Amniotic stem cell (primary cell): ENCODE data around the gene ARL6IP4.
A peak's percentile ranks its signal among the peaks of the same experiment; 100 is the strongest.
"Not testable (repeated sequence)": the region's sequence is repeated elsewhere in the genome, so short reads cannot be mapped to it uniquely, and the experiment has no call there.

ENCODE experiments used
- DNase-seq: peaks from one replicate; lab custom pipeline; 2025; lab: John Stamatoyannopoulos, UW

ARL6IP4 gene

DNA sequence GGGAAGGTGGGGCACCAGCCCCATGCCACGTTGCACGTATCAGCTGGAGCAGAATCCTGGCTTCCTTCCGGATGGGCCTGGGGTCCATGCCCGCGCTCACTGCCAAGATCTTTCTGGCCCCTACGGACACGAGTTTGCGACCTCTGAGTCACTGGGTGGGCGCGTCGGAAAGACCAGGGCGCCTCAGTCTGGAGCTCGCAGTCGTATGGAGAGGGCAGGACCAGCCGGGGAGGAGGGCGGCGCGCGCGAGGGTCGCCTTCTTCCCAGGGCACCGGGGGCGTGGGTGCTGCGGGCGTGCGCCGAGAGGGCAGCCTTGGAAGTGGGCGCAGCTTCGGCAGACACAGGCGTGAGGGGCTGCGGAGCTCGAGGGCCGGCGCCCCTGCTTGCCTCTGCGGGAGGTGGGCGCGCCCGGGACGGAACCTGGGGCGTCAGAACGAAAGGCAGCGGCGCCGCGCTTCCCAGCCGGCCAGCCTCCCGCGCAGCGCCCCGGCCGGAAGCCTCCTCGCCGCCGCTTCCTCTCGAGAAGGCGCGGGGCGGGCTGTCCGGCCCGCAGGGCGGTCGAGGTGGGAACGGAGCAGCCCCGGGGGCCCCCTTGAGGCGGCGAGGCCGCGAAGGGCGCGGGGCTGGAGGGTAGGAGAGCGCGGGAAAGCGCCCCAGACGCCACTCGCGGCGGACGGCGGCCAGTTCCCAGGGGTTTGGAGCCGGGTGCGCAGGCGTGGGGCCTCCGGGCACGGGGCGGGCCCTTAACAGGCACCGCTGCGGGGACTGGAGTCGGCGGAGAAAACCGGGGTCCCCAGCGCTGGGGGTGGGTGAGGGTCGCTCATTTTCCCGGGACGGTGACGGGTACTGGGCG is at the start of gene ARL6IP4:
TSS of gene ARL6IP4 (plus strand) at position 499 of the 853 bp plus-strand sequence. CDS start 459 bp downstream, outside the sequence.
- DNase-seq = peak; percentile 45

DNA sequence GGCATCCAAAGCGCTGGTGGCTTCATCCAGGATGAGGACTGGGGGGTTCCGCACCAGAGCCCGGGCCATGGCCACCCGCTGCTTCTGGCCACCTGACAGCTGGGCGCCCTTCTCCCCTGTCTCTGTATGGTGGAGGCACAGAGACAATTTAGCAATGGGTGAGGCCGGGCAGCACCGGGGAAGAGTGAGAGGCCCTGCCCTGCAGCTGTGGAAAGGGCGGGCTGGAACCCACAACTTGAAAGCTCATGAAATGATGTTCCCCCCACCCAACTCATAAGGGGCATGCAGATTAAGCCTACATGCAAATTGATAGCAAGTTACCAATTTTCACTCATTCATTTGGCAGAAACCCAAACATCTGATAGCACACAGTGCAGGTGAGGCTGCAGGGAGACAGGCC is 48.3 kb upstream of the ARL6IP4 start:
- no peak for DNase-seq

- no peak for DNase-seq
These were observed 45.8 kb upstream of the ARL6IP4 start for GRCh38 chr12:122934722-122935121.

DNA sequence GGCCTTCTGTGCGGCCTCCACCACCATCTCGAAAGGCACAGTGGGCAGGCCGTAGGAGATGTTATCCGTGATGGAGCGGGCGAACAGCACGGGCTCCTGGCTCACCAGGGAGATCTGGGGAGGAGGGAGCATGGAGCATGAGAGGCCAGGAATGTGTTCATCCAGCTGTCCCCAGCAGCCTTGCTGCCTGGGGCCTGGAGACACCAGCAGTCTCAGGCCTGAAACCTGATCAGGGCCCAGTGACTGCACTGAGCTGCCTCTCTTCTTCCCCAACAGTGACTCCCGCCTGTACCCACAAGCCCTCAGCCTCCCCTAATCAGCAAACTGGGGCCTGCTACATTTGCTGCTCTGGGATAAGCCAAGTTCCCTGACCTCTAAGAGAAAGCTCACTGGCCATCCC is 45.2 kb upstream of the ARL6IP4 start:
- DNase-seq = no peak

DNA sequence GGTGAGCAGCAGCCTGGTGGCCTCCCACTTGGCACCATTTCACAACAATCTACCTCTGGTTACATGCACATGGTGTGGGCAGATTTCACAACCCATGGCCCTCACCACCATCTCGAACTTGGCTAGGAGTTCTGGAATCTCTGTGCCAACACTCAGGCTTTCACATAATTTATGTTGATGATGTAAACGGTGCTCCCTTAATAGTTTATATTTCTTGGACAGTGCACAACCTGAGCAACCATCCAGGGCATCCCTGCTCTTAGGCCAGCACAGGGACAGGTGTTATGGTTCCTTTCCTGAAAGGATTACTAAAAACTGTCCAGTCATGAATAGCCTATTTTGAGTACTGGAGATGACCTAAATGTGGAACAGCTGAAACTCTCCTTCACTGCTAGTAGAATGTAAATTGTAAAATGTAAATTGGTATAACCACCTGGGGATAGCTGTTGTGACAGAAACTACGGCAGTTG is 42.8 kb upstream of the ARL6IP4 start:
- DNase-seq = no peak

- DNase-seq = no peak
These were observed 41.4 kb upstream of the ARL6IP4 start for GRCh38 chr12:122939125-122939524.

- not testable (repeated sequence) for DNase-seq
These were observed 39.1 kb upstream of the ARL6IP4 start for GRCh38 chr12:122941351-122941750.

- DNase-seq = no peak
These were observed 37.8 kb upstream of the ARL6IP4 start for GRCh38 chr12:122942637-122943036.

DNA sequence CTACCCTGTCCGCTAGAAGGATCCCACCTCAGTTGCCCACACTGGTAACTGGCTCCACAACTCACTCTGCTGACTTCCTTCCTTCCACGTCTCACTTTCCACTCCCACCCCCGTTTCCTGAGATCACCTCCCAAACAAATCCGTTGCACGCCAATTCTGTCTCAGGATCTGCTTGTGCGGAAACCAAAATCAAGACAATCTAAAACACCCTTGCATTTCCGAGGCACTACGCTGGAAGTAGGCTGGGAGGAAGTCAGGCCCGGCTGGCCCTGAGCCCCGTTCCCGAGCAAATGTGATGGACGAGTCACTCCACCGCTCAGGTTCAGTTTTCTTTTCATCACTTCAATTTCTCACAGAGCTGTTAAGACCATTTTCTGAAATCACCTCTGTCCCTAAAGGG is 37.3 kb upstream of the ARL6IP4 start:
- no peak for DNase-seq

DNA sequence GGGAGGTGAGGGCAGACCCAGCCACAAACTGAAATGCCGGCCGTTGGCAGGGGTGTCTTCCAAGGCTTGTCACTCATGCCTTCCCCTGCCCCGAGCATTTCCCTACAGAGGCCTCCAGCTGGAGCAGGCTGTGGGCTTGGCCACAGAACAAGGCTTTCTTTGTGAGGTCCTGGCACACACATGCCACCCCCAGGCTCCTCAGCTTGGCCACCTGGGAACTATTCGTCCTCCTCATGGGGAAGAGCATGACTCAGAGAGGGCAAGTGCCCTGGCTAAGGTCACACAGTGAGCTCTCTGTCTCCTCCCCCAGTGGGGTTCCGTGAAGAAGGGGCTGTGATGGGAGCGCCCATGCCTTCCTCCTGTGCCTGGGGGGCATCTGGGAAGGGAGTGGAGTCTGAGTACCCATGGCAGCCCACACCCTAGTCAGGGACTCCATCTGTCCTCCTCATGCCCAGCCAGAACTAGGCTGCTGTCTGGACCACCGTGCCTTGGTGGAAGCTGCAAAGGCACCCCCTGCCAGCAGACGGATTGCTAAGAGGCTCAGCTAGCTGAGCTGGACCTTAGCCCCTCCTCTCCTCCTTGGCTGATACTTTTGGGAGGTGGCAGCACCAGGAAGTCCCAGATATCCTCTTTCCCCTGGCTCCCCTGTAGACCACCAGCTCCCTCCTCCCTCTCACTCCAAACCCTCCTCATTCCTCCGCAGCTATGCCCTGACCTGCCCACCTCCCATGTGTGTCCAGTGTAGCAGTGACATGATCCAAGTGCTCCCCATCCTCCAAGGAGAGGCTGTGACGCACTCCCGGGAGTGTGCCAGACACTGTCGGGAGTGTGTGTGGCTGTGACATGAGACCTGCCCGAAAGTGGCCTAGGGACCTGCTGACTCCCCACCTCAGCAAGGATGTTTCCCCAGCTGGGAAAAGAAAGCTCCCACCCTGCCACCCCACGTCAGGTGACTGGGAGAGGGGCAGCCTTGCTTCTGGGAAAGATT is 35.6 kb upstream of the ARL6IP4 start:
- no peak for DNase-seq

DNA sequence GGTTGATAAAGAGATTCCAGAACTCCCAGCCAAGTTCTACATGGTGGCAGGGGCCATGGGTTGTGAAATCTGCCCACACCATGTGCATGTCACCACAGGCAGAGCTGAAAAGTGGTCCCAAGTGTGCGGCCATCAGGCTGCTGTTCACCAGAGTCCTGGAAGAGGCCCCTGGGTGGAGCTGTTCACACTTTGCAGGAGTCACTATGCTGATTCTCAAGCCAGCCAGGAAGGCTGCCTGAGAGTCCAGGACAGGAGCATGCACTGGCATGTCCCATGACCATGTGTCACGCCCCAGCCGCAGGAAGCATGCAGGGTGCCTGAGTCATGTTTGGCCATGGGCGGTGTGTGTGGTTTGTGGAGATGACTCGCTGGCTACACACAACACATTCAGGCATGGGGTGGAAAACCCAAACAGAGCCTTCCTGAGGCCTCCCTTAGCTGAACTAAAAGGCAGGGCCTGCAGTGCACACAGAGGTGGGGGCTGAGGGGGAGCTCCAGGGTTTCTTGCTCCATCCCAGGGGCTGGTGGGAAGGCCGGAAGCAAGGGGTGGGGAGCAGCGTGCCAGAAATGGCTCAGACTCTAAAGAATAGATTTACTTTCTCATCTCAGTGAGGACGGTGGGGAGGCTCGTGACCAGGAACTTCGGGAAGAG is 33.7 kb upstream of the ARL6IP4 start:
- peak; percentile 98 for DNase-seq

- DNase-seq = no peak
These were observed 33.1 kb upstream of the ARL6IP4 start for GRCh38 chr12:122947352-122947792.

DNA sequence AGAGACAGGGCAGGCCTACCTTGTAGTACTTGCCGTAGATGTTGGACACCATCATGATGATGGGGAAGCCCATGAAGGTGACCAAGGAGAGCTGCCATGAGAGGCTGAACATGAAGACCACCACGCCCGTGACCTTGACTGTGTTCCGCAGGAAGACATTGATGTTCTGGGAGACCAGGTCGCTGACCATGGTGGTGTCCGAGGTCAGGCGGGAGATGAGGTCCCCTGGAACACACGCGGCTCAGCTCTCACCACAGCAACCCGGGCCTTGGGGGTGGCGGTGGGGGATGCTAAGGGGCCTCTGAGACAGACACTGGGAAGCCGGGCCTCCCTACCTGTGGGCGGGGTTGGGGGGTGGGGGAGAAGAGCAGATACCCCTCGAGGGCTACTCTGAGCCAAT is 31.9 kb upstream of the ARL6IP4 start:
- DNase-seq = no peak

DNA sequence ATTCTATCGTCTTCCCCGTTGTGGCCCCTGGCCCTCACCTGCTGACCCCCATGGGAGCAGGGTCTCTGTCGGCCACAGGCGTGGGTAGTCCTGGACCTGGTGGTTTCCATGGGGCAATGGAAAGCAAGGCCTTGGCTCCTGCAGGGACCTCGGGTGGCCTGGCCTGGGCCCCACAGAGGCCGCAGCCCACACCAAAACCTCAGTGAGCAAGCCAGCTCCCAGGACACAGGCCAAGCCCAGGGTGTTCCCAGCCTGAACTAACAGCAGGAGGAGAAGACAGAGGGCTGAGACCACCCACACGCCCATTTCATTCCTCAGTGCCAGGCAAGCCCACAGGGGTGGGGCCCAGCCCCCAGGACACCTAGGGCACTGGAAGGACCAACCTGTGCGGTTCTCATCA is 31.1 kb upstream of the ARL6IP4 start:
- no peak for DNase-seq

GRCh38 chr12:122949816-122950675 is 30.4 kb upstream of the ARL6IP4 start:
- no peak for DNase-seq

DNA sequence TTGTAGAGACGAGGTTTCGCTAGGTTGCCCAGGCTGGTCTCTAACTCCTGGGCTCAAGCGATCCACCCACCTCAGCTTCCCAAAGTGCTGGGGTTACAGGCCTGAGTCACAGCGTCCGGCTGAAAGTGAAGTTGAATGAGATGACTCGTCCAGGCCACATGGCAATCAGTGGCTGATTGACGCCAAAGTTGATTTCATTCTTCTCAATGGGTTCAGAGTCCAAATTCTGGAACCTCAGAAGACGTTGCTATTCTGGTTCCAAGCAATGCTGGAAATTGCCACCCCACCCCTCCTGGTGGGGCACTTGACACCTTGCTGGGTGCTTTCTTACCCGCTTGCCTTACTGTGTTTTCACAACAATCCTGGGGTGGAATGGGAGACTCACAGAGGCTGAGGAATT is 29.1 kb upstream of the ARL6IP4 start:
- DNase-seq = no peak

- DNase-seq = peak; percentile 34
These were observed 28.2 kb upstream of the ARL6IP4 start for GRCh38 chr12:122951979-122952892.

- DNase-seq = no peak
These were observed 25.3 kb upstream of the ARL6IP4 start for GRCh38 chr12:122955156-122955555.

DNA sequence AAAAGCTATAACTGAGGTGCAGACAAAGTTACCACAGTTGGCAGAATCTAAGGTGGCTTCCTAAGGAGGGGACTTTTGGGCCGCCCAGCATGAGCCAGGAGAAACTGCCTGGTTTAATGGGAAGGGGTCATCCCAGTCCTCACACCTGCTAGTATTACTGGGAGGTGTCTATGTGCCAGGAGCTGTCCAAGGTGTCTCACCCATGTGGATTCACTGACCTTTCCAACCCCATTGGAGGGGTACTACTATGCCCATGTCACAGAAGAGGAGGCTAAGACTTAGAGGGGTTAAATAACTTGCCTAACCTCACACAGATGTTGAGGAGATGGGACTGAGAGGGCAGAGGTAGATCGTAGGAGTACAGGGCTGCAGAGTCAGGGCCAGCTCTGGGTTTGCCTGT is 24.4 kb upstream of the ARL6IP4 start:
- no peak for DNase-seq
